HCT116 (cell line): ENCODE measurements around the gene SPR.

Source experiments
- CBX3 ChIP-seq: IDR thresholded peaks from 2 replicates; pipeline ENCODE4 v1.6.1; 2012; ENCODE audit warnings: low read depth
- CEBPB ChIP-seq: IDR thresholded peaks from 2 replicates; pipeline ENCODE4 v1.6.1; 2012; ENCODE audit warnings: low read depth
- CTCF ChIP-seq, 3 experiments: fragments of 200-600 bp in 1 of 3; sonication (generic) in 1 of 3; IDR thresholded peaks in 2 of 3; conservative IDR thresholded peaks in 1 of 3; 2 replicates each; pipeline ENCODE4 v1.5.1; 2012 to 2017; ENCODE audit warnings: low read depth in 2 of 3, low read length in 2 of 3, antibody characterized with exemption in 1 of 3, borderline replicate concordance in 1 of 3, control low read depth in 1 of 3, mild to moderate bottlenecking in 1 of 3, mixed read lengths in 1 of 3, mixed run types in 1 of 3, moderate library complexity in 1 of 3; ENCODE audit not compliant: insufficient read depth in 1 of 3
- EGR1 ChIP-seq: IDR thresholded peaks from 2 replicates; pipeline ENCODE4 v1.6.1; 2012; ENCODE audit warnings: low read depth
- EZH2 ChIP-seq: fragments of 200-600 bp; sonication (generic); IDR thresholded peaks from 2 replicates; pipeline ENCODE4 v1.6.1; 2017; ENCODE audit warnings: antibody characterized with exemption, mixed run types
- JUND ChIP-seq: IDR thresholded peaks from 2 replicates; pipeline ENCODE4 v1.6.1; 2012
- POLR2A ChIP-seq: IDR thresholded peaks from 2 replicates; pipeline ENCODE4 v1.7.0; 2011; ENCODE audit warnings: borderline replicate concordance; ENCODE audit not compliant: insufficient read depth, insufficient read length; ENCODE audit errors: extremely low read depth
- POLR2AphosphoS5 ChIP-seq: IDR thresholded peaks from 2 replicates; pipeline ENCODE4 v1.6.1; 2011; ENCODE audit warnings: mild to moderate bottlenecking, low read depth, low read length, moderate library complexity
- REST ChIP-seq: IDR thresholded peaks from 2 replicates; pipeline ENCODE4 v1.6.1; 2012; ENCODE audit warnings: low read depth
- ZFX ChIP-seq: fragments of 450-650 bp; IDR thresholded peaks from 2 replicates; pipeline ENCODE4 v1.6.1; 2017
- TF ChIP-seq, protein P1 (sequence below): IDR thresholded peaks from 2 replicates; pipeline ENCODE4 v1.6.1; 2012
- TF ChIP-seq, protein P2 (sequence below): IDR thresholded peaks from 2 replicates; pipeline ENCODE4 v1.6.1; 2012

DNA sequence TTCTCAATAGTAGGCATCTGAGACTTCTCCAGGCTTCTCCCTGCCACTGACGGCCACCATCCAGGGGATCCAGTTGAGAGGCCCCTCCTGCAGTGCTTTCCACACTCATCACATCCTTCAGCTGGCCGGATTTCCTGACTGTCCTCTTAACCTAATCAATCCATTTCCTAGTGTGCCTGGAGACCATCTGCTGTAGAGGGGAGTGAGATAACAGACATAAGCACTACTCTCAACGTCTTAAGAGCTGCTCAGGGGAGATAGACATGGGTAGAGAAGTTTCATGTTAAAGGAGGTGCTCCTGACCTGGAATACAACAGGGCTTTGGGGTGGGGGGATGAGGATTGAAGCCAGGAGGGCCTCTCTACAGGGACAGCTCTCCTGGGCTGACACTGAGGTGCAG, 14.2 kb downstream of the SPR start:
- TF ChIP-seq CTCF (IDR thresholded peaks at IDR 0.05 in 2 of 3, conservative IDR thresholded peaks at IDR 0.05 in 1 of 3; ENCODE audit: borderline replicate concordance in 1 of 3, insufficient read depth in 1 of 3, low read depth in 2 of 3, low read length in 2 of 3), result no peak
- no peak for TF ChIP-seq POLR2AphosphoS5
- TF ChIP-seq CEBPB, result no peak
- no peak for TF ChIP-seq ZFX
- TF ChIP-seq REST, result no peak
- no peak for TF ChIP-seq EGR1
- no peak for TF ChIP-seq JUND
- TF ChIP-seq, protein P1, sequence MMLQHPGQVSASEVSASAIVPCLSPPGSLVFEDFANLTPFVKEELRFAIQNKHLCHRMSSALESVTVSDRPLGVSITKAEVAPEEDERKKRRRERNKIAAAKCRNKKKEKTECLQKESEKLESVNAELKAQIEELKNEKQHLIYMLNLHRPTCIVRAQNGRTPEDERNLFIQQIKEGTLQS, result no peak
- no peak for TF ChIP-seq POLR2A
- TF ChIP-seq, protein P2, sequence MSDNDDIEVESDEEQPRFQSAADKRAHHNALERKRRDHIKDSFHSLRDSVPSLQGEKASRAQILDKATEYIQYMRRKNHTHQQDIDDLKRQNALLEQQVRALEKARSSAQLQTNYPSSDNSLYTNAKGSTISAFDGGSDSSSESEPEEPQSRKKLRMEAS, result no peak
- TF ChIP-seq CBX3, result no peak
- no peak for TF ChIP-seq EZH2
